Left lung (tissue), 10 donors: ENCODE measurements around the gene LRRC8E. TPM values are rescaled to one million over a fixed set of nuclear protein-coding genes. Genes with fewer than 3 reads are reported as not detected.

Experiments
- ATAC-seq: fragments of 200-7000 bp; cut with Tn5 transposase; one replicate; pipeline ENCODE4 v1.9.1; 2020; ENCODE audit warnings: moderate library complexity
- DNase-seq, 4 donors: peaks; one replicate each; pipeline ENCODE4 v3.0.0-alpha.2; 2013 to 2020
- H3K27ac ChIP-seq, 2 donors: fragments of 200-600 bp; sonication (generic) in 1 of 2; one replicate each; pipeline versions ENCODE4 v1.5.0 to v1.8.0; 2020 to 2021
- H3K27me3 ChIP-seq, 2 donors: fragments of 200-600 bp; sonication (generic) in 1 of 2; one replicate each; pipeline versions ENCODE4 v1.5.0 to v1.8.0; 2020 to 2021
- H3K36me3 ChIP-seq, 2 donors: fragments of 200-600 bp; sonication (generic) in 1 of 2; one replicate each; pipeline versions ENCODE4 v1.5.0 to v1.8.0; 2020 to 2021
- H3K4me1 ChIP-seq, 2 donors: fragments of 200-600 bp; one replicate each; pipeline ENCODE4 v1.8.0; 2021
- H3K4me3 ChIP-seq, 2 donors: fragments of 200-600 bp; sonication (generic) in 1 of 2; one replicate each; pipeline versions ENCODE4 v1.5.0 to v1.8.0; 2020 to 2021; ENCODE audit warnings: mild to moderate bottlenecking in 1 of 2
- H3K9me3 ChIP-seq, 2 donors: fragments of 200-600 bp; sonication (generic) in 1 of 2; one replicate each; pipeline versions ENCODE4 v1.5.0 to v1.8.0; 2020 to 2021
- intact Hi-C, 2 donors: fragments of 100-400 bp; cut with DNase I; formaldehyde crosslinking; loops; one replicate each; pipeline versions ENCODE4 v1.11.2 to v1.14.2; 2022
- polyA plus RNA-seq, 6 donors: library from polyadenylated mRNA; unstranded; fragments of 120-200 nt; gene quantifications; one replicate each; pipeline ENCODE4 v1.2.1, GENCODE V29; 2013; ENCODE audit not compliant: insufficient read length in 6 of 6
- total RNA-seq, 2 donors: library from RNA; stranded (reverse); fragmentation: NEBNext Ultra II Directional; extraction: Animal tissue kit (Norgen Biotek cat#: 25700); gene quantifications; one replicate each; pipeline ENCODE4 v1.2.1, GENCODE V29; 2021
- TF ChIP-seq, protein P1 (sequence below), 2 donors: fragments of 200-600 bp; sonication (generic) in 1 of 2; IDR thresholded peaks; one replicate each; pipeline versions ENCODE4 v1.5.0 to v1.8.0; 2021; ENCODE audit warnings: antibody characterized with exemption in 2 of 2
- donor health status: DM: no; HTN: yes; CAD: no.
- donor health status: DM: no; HTN: no; CAD: no.

Gene LRRC8E
- total and polyA plus RNA-seq, 8 donors = 3.7 to 10.5 (median 4.7) TPM

DNA sequence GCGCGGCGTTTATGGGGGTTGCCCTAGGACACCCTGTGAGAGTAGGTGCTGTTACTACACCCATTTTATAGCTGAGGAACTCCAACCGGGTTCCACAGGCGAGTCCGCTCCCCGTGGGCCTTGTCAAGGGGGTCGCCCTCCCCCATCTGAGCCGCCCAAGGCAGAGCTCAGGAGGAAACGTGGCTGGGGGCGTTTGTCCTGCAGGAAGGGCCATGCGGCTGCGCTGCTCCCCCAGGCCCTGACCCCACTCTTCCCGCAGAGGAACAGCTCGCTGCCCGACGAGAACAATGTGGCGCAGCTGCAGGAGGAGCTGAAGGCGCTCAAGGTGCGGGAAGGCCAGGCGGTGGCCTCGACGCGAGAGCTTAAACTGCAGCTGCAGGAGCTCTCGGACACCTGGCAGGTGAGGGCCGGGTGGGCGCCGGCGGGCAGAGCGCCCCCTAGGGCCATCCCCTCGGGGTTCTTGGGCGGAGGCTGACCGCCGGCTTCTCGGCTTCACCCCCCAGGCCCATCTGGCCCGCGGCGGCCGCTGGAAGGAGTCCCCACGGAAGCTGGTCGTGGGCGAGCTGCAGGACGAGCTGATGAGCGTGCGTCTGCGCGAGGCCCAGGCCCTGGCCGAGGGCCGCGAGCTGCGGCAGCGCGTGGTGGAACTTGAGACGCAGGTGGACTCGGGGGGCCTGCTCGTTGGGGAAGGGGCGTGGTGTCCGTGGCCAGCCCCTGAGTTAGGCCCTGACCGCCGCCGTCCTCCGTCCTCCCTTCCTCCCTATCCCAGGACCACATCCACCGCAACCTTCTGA is 26.5 kb upstream of the LRRC8E start:
- Histone ChIP-seq H3K9me3 (no peaks in the 10 kb centered on the region), H3K27ac (no peak overlapping the region), H3K4me1 (peaks cover 7 to 14% of the 10 kb centered on the region in 2 donors), H3K27me3 (peaks cover 0 to 76% of the 10 kb centered on the region in 2 donors), H3K4me3 (peak overlapping the region in 1 of 2 donors; percentile 28), H3K36me3 (peaks cover 0 to 29% of the 10 kb centered on the region in 2 donors)
- TF ChIP-seq, protein P1, sequence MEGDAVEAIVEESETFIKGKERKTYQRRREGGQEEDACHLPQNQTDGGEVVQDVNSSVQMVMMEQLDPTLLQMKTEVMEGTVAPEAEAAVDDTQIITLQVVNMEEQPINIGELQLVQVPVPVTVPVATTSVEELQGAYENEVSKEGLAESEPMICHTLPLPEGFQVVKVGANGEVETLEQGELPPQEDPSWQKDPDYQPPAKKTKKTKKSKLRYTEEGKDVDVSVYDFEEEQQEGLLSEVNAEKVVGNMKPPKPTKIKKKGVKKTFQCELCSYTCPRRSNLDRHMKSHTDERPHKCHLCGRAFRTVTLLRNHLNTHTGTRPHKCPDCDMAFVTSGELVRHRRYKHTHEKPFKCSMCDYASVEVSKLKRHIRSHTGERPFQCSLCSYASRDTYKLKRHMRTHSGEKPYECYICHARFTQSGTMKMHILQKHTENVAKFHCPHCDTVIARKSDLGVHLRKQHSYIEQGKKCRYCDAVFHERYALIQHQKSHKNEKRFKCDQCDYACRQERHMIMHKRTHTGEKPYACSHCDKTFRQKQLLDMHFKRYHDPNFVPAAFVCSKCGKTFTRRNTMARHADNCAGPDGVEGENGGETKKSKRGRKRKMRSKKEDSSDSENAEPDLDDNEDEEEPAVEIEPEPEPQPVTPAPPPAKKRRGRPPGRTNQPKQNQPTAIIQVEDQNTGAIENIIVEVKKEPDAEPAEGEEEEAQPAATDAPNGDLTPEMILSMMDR (IDR thresholded peaks at IDR 0.05) = no peak
- intact Hi-C loops = no loop called here
- DNase-seq = peak in 1 of 4 donors; percentile 29
- ATAC-seq = peak; percentile 5

DNA sequence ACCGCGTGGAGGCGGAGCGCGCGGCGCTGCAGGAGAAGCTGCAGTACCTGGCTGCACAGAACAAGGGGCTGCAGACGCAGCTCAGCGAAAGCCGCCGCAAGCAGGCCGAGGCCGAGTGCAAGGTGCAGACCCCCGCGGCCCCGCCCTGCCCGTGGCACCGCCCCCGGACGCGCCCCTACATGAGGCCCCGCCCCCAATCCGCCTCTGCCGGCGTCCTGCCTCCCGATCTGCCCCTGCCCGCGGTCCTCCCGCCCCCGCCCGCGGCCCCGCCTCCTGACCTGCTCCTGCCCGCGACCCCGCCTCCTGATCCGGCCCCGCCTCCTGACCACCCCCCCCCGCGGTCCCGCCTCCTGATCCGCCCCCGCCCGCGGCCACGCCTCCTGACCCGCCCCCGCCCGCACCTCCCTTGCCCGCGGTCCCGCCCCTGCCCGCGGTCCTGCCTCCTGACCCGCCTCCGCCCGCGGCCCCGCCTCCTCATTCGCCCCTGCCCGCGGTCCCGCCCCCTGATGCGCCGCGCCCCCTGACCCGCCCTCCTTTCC is 25.8 kb upstream of the LRRC8E start:
- H3K27ac ChIP-seq = no peak overlapping the region
- no peaks in the 10 kb centered on the region for H3K9me3 ChIP-seq
- peaks cover 7 to 14% of the 10 kb centered on the region in 2 donors for H3K4me1 ChIP-seq
- intact Hi-C loops = no loop called here
- H3K27me3 ChIP-seq = peaks cover 0 to 83% of the 10 kb centered on the region in 2 donors
- H3K4me3 ChIP-seq = peak overlapping the region in 1 of 2 donors; percentile 28
- H3K36me3 ChIP-seq = peaks cover 0 to 29% of the 10 kb centered on the region in 2 donors
- DNase-seq (peak in 3 of 4 donors; percentile 63 to 89 (median 78)), ATAC-seq (peak; percentile 87)
- TF ChIP-seq, protein P1 (IDR thresholded peaks at IDR 0.05) = no peak

- no peak for ATAC-seq
- peaks cover 0 to 87% of the 10 kb centered on the region in 2 donors for H3K27me3 ChIP-seq
- peaks cover 7 to 16% of the 10 kb centered on the region in 2 donors for H3K4me1 ChIP-seq
- no peaks in the 10 kb centered on the region for H3K9me3 ChIP-seq
- H3K27ac ChIP-seq = no peak overlapping the region
- no peak overlapping the region for H3K4me3 ChIP-seq
- intact Hi-C loops = no loop called here
- DNase-seq = peak in 1 of 4 donors; percentile 76
- H3K36me3 ChIP-seq = peaks cover 0 to 29% of the 10 kb centered on the region in 2 donors
- TF ChIP-seq, protein P1 (IDR thresholded peaks at IDR 0.05) = no peak
Observed at GRCh38 chr19:7863157-7863970, 24.9 kb upstream of the LRRC8E start.

DNA sequence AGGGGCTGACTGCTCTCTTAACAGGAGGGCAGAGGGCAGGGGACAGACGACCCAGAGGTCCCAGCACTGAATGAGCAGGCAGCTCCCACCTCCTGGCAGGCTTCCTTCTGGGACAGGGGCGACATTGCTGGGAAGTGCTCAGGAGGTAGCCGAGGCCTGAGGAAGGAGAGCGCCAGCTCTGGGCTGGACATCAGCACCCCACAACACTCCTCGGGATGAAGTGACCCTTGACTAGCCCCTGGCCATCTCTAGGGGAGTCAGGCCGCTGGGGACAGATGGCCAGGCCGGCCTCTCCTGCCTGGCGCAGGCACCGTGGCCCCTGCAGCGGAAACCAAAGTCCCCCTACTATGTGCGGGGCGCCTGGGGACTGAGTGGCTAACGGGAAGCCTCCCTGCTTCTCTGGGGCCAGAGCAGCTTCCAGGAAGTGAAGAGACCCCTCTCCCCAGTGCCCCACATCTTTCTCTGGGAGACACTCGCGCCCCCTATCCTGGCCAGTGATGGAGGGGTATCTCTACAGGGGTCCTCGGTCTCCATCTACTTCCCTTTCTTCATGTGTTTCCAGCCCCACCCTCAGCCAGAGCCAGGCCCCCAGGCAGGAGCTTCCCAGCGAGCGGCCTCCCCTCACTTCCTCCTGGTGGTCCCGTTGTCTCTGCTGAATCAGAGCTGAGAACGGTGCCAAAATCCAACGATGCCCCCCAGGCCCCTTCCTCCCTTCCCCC is 24.2 kb upstream of the LRRC8E start:
- TF ChIP-seq, protein P1 (IDR thresholded peaks at IDR 0.05) = no peak
- Histone ChIP-seq H3K27ac (no peak overlapping the region), H3K4me1 (peaks cover 13 to 24% of the 10 kb centered on the region in 2 donors), H3K36me3 (peaks cover 0 to 27% of the 10 kb centered on the region in 2 donors), H3K27me3 (peaks cover 0 to 92% of the 10 kb centered on the region in 2 donors), H3K4me3 (no peak overlapping the region), H3K9me3 (no peaks in the 10 kb centered on the region)
- DNase-seq (no peak), ATAC-seq (no peak)
- intact Hi-C loops = no loop called here
